Erythroblast (primary cell): ENCODE measurements around the gene MAPRE2.

Source experiments
- GATA1 ChIP-seq: IDR thresholded peaks from 2 replicates; pipeline ENCODE4 v1.6.1; 2011; ENCODE audit warnings: low read depth, mild to moderate bottlenecking, control low read depth, low read length, moderate library complexity
- POLR2A ChIP-seq: IDR thresholded peaks from 2 replicates; pipeline ENCODE4 v1.6.1; 2011; ENCODE audit warnings: mild to moderate bottlenecking, low read length

DNA sequence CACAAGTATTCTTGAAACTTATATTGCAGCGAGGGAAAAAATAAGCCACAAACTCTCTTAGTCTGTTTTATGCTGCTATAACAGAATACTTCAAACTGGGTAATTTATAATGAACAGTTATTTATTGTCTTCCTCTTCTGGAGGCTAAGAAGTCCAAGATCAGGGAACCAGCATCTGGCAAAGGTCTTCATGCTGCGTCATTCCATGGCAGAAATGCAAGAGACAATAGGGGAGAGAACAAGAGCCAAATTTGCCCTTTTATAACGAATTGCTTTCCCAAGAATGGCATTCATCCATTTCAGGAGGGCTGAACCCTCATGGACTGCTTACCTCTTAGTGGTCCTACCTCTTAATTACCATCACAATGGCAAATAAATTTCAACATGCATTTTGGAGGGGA is 46.5 kb downstream of the MAPRE2 start:
- no peak for TF ChIP-seq POLR2A
- TF ChIP-seq GATA1 = no peak
